ENCODE results near the gene CPVL.

CPVL gene

GRCh38 chr7:29142021-29142727 lies 4.2 kb downstream of the CPVL start:
- Mint-ChIP-seq H3K9me3 (no peaks in the 10 kb centered on the region), H3K36me3 (ENCODE audit: low read depth) (no peaks in the 10 kb centered on the region), H3K27ac (peak overlapping the region in 1 of 3 experiments; percentile 51), H3K4me1 (peaks cover 29% of the 10 kb centered on the region), H3K27me3 (ENCODE audit: low read depth) (peaks cover 51% of the 10 kb centered on the region), H3K4me3 (no peak overlapping the region)
- TF ChIP-seq CTCF (IDR thresholded peaks at IDR 0.05; ENCODE audit: unreplicated experiment in 3 of 3): no peak

- peaks cover 17% of the 10 kb centered on the region for H3K4me1 Mint-ChIP-seq
- H3K27me3 Mint-ChIP-seq (ENCODE audit: low read depth): peaks cover 40% of the 10 kb centered on the region
- H3K27ac Mint-ChIP-seq: no peak overlapping the region
- no peak overlapping the region for H3K4me3 Mint-ChIP-seq
- no peaks in the 10 kb centered on the region for H3K36me3 Mint-ChIP-seq (ENCODE audit: low read depth)
- peaks cover 6% of the 10 kb centered on the region for H3K9me3 Mint-ChIP-seq
- TF ChIP-seq CTCF (IDR thresholded peaks at IDR 0.05; ENCODE audit: unreplicated experiment in 3 of 3): no peak
Measured at GRCh38 chr7:29140873-29141468, 5.4 kb downstream of the CPVL start.

- H3K4me3 Mint-ChIP-seq: no peak overlapping the region
- peaks cover 11% of the 10 kb centered on the region for H3K9me3 Mint-ChIP-seq
- H3K36me3 Mint-ChIP-seq (ENCODE audit: low read depth): no peaks in the 10 kb centered on the region
- no peak overlapping the region for H3K27ac Mint-ChIP-seq
- peaks cover 5% of the 10 kb centered on the region for H3K4me1 Mint-ChIP-seq
- no peak for TF ChIP-seq CTCF (IDR thresholded peaks at IDR 0.05; ENCODE audit: unreplicated experiment in 3 of 3)
- H3K27me3 Mint-ChIP-seq (ENCODE audit: low read depth): peaks cover 28% of the 10 kb centered on the region
Measured at GRCh38 chr7:29139796-29140195, 6.5 kb downstream of the CPVL start.

- no peak for TF ChIP-seq CTCF (IDR thresholded peaks at IDR 0.05; ENCODE audit: unreplicated experiment in 3 of 3)
- peaks cover 13% of the 10 kb centered on the region for H3K9me3 Mint-ChIP-seq
- no peak overlapping the region for H3K4me3 Mint-ChIP-seq
- H3K27ac Mint-ChIP-seq: no peak overlapping the region
- no peaks in the 10 kb centered on the region for H3K36me3 Mint-ChIP-seq (ENCODE audit: low read depth)
- peaks cover 5% of the 10 kb centered on the region for H3K4me1 Mint-ChIP-seq
- H3K27me3 Mint-ChIP-seq (ENCODE audit: low read depth): peaks cover 24% of the 10 kb centered on the region
Measured at GRCh38 chr7:29139191-29139590, 7.1 kb downstream of the CPVL start.

GRCh38 chr7:29138588-29138987 lies 7.7 kb downstream of the CPVL start:
- TF ChIP-seq CTCF (IDR thresholded peaks at IDR 0.05; ENCODE audit: unreplicated experiment in 3 of 3): no peak
- H3K27me3 Mint-ChIP-seq (ENCODE audit: low read depth): peaks cover 18% of the 10 kb centered on the region
- H3K4me3 Mint-ChIP-seq: no peak overlapping the region

GRCh38 chr7:29135846-29136245 lies 10.5 kb downstream of the CPVL start:
- no peak for TF ChIP-seq CTCF (IDR thresholded peaks at IDR 0.05; ENCODE audit: unreplicated experiment in 3 of 3)
- Mint-ChIP-seq H3K36me3 (ENCODE audit: low read depth) (no peaks in the 10 kb centered on the region), H3K4me3 (no peak overlapping the region), H3K9me3 (peaks cover 13% of the 10 kb centered on the region), H3K27ac (no peak overlapping the region), H3K4me1 (no peaks in the 10 kb centered on the region), H3K27me3 (ENCODE audit: low read depth) (peaks cover 9% of the 10 kb centered on the region)

More at GRCh38 chr7:29138588-29138987, 7.7 kb downstream of the CPVL start:
- Mint-ChIP-seq H3K4me1 (peaks cover 5% of the 10 kb centered on the region), H3K9me3 (peaks cover 13% of the 10 kb centered on the region), H3K27ac (no peak overlapping the region), H3K36me3 (ENCODE audit: low read depth) (no peaks in the 10 kb centered on the region)

Measured in nephron (organoid).